DMS153 (cell line): ENCODE data around the gene SND1.

Source experiments
- DNase-seq: peaks from one replicate; lab custom pipeline; 2025; lab: John Stamatoyannopoulos, UW

The SND1 gene

GRCh38 chr7:128071801-128072200, 419.8 kb downstream of the SND1 start:
- no peak for DNase-seq

- no peak for DNase-seq
Observed at GRCh38 chr7:128073671-128074310, 421.8 kb downstream of the SND1 start.

- DNase-seq: no peak
Observed at GRCh38 chr7:128074336-128074735, 422.3 kb downstream of the SND1 start.

GRCh38 chr7:128074736-128075135, 422.7 kb downstream of the SND1 start:
- DNase-seq: no peak

- no peak for DNase-seq
Observed at GRCh38 chr7:128075242-128076095, 423.5 kb downstream of the SND1 start.

GRCh38 chr7:128076196-128076795, 424.3 kb downstream of the SND1 start:
- no peak for DNase-seq

- peak; percentile 17 for DNase-seq
Observed at GRCh38 chr7:128076796-128077271, 424.8 kb downstream of the SND1 start.

- no peak for DNase-seq
Observed at GRCh38 chr7:128078309-128078708, 426.3 kb downstream of the SND1 start.

GRCh38 chr7:128080169-128080568, 428.2 kb downstream of the SND1 start:
- no peak for DNase-seq

GRCh38 chr7:128081351-128081750, 429.4 kb downstream of the SND1 start:
- no peak for DNase-seq

- DNase-seq: no peak
Observed at GRCh38 chr7:128081808-128082207, 429.8 kb downstream of the SND1 start.

- DNase-seq: no peak
Observed at GRCh38 chr7:128082431-128082830, 430.4 kb downstream of the SND1 start.

GRCh38 chr7:128084896-128085608, 433.1 kb downstream of the SND1 start:
- no peak for DNase-seq

- no peak for DNase-seq
Observed at GRCh38 chr7:128090492-128090891, 438.5 kb downstream of the SND1 start.

GRCh38 chr7:128091106-128091505, 439.1 kb downstream of the SND1 start:
- no peak for DNase-seq

- DNase-seq: no peak
Observed at GRCh38 chr7:128092221-128092620, 440.2 kb downstream of the SND1 start.

GRCh38 chr7:128093614-128094570, 441.9 kb downstream of the SND1 start:
- DNase-seq: no peak

GRCh38 chr7:128094686-128095085, 442.7 kb downstream of the SND1 start:
- no peak for DNase-seq

- DNase-seq: no peak
Observed at GRCh38 chr7:128097211-128097731, 445.3 kb downstream of the SND1 start.

GRCh38 chr7:128098629-128099028, 446.6 kb downstream of the SND1 start:
- no peak for DNase-seq

- DNase-seq: no peak
Observed at GRCh38 chr7:128099204-128099671, 447.2 kb downstream of the SND1 start.
